ENCODE data around the gene C16orf74.

The C16orf74 gene

DNA sequence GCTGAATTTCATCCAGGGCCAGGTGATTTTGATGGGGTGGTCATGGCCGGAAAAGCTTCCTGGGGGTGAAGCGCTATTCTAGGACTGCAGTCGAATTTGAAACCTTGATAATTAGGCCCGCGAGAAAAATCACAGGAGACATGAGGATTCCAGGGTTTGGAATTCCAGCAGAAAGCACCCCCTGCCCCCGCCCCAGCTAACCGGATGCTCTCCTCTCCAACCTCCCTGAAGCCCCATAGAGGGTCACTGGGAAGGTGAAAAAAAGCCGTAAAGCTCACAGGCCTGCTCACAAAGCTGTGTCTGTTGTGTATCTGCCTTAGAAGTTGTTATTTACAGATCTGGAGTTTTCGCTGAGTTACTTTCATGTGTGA lies 61.0 kb downstream of the C16orf74 start:
- no peak for DNase-seq

DNA sequence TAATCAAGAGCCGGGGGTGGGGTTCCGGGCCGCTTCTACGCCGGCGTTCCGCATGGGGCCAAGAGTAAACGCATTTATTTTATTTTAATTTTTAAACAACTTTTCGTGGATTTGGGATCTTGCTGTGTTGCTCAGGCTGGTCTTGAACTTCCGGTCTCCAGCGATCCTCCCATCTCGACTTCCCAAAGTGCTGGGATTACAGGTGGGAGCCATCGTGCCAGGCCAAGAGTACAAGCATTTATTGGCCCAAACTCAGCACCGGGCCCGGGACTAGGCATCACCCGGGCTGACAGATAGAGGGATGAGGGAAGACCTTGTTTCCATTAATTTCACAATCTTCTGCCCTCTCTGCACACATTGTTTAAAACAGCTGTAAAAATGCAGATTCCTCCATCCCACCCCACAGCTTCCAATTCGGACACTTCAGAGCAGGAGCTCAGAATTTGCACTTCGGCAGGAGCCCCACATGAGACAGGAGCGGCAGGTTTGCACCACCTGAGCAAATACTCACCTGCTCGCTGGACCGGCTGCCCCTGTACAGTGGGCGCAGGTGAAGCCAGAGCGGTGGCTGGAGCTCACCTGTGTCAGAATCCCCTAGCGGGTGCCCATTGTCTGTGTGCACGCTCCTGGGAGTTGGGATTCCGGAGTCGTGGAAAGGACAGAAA lies 61.5 kb downstream of the C16orf74 start:
- DNase-seq: no peak

DNA sequence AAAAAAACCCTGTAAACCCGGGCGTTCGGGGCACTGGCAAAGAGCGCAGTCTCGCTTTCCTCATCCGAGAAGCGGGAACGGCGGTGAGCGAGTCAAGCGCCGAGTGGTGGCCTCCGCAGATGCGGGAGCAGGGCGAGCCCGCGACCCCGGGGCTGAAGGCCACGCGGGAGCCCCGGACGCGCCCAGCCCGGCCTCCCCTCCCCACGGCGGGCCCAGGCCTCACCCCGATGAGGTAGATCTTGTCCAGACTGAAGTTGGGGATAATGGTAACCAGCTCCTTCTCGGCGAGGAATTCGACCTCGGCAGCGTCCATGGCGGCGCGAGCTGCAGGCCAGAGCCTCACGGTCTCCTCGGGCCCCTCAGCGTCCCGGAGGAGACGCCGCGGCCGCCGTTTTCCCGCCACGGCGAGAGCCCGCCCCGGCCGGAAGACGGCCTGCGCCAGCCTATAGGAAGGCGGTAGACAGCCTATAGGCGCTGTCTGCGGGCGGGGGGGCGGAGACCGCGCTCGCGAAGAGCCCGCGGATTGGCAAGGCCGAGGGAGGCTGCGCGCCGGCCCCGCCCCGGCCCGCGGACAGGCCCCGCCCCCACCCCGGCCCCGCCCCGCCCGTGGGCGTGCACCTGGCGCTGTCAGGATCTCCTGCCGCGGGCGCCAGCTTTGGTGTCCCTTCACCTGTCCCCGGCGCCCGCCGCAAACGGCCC lies 62.2 kb downstream of the C16orf74 start, which contains the start of gene GINS2:
Gene GINS2 (minus strand): TSS at position 369 of the 699 bp plus-strand sequence. CDS start 56 bp downstream, at position 313.
- peak; percentile 88 for DNase-seq

DNA sequence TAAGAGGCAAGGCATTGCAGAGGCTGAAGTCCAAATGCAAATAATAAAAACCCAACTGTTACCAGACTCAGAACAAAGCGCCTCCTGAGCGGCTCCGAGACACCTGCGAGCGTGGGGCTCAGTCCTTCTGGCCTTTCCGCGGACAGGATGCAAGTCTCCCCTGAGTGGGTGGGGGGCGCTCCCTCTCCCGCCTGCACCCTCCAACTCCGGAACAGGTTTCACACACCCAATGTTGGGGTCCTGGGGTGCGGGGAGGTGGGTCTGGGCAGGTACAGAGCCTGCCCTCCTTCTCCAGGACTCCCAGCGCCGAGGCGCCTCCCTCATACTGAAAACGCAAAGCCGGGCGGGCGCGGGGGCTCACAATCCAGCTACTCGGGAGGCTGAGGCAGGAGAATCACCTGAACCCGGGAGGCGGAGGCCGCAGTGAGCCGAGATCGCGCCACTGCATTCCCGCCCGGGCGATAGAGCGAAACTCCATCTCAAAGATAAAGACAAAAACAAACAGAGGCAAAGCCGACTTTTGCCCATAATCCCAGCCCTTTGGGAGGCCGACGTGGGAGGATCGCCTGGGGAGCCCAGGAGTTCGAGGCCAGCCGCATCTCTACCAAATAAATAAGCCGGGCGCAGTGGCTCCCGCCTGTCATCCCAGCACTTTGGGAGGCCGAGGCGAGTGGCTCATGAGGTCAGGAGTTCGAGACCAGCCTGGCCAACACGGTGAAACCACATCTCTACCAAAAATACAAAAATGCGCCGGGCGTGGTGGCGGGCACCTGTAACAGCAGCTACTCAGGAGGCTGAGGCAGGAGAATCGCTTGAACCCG lies 63.0 kb downstream of the C16orf74 start:
- DNase-seq: no peak

GRCh38 chr16:85686912-85687591 lies 63.8 kb downstream of the C16orf74 start:
- no peak for DNase-seq

- DNase-seq: no peak
Observed at GRCh38 chr16:85685251-85685650, 65.6 kb downstream of the C16orf74 start.

DNA sequence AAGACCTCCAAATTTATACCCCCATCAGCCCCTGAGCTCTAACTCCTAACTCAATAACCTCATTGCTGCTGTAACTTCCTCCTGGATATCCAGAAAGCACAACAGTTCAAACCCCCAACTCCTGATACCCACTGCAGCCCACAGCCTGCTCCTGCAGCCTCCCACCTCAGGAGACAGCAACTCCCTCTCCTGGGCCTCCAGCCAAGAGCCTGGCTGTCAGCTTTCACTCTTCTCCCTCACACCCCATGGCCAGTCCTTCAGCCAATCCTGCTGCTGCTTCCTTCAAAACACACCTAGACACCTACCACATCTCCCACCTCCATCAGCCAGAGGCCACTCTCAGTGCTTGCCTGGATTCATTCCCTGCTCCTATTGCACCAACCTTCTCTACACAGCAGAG lies 67.5 kb downstream of the C16orf74 start:
- DNase-seq: peak; percentile 26

- DNase-seq: no peak
Observed at GRCh38 chr16:85682516-85682915, 68.4 kb downstream of the C16orf74 start.

- DNase-seq: no peak
Observed at GRCh38 chr16:85681255-85681654, 69.6 kb downstream of the C16orf74 start.

DNA sequence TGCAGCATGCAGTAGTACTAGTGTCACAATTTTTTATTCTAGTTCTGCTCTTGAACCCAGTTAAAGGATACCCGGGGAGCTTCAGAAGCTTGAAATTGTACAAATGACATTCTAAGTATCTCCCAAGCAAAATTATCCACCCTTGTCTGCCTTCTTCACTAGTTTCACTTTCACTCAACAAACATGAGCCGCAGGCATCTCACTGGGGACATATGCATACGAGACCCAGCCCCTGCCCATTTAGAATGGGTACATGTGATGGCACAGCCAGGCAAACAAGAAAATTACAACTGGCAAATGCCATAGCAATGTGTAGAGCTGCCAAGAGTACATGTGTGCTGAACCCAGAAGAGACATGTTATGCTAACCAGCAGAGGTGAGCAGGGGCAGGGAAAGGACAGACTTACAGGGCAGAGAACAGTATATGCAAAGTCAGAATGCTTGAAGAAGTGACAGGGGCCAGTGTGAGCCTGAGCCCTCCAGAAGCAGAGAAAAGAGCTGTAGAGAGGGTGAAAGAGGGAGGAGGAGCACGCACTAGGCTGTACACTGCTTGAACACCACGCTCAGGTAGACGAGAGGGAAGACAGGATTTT lies 70.4 kb downstream of the C16orf74 start:
- DNase-seq: no peak

DNA sequence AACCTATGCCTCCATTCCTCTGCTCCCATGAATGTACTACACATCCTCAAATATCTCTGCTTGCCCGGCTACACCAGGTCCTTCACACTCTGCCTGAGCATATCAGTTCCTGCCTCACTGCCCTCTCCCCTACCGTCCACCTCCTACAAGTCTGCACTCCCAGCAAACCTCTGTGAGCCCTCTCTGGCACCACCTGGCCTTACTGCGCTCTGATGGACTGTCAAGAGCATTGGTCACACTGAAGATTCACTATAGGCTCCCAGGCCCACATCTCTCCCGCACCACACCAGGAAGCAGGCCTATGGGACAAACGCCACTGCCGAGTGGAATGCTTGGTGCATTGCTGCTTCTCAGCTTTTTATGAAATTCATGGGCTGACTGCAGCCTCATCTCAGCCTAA lies 71.0 kb downstream of the C16orf74 start:
- no peak for DNase-seq

DNA sequence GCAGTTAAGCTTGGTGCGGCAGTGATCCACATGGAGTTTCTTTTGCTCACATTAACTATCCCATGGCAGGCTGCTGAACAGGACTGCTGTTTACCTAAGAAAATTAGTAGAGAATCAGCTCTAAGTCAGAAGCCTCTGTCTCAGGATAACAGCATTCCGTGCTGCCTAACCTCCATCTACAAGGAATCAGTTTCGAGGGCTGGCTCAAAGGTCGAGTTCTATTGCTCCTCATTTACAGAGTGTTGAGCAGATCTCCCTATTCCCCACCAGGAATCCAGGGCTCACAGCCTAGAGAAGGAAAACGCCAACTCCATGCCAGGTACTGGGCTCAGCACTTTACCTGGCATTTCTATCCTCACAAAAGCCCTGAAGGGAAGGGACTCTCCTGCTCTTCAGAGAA lies 72.1 kb downstream of the C16orf74 start:
- no peak for DNase-seq

GRCh38 chr16:85678016-85678415 lies 72.9 kb downstream of the C16orf74 start:
- DNase-seq: no peak

GRCh38 chr16:85677383-85677967 lies 73.4 kb downstream of the C16orf74 start:
- DNase-seq: no peak

DNA sequence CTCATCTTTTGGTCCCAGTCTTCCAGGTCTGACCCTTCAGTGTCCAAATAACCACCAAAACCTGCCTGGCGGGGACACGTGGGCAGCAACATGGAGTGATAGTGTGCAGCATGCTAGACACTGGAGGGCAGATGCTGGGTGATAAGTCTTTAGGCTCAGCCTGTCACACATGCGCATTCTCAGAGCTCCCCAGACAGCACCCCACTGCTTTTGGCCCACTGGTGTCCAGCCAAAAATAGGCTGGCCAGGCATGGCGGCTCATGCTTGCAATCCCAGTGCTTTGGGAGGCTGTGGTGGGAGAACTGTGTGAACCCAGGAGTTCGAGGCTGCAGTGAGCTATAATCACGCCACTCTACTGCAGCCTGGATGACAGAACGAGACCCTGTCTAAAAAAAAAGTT lies 74.4 kb downstream of the C16orf74 start:
- no peak for DNase-seq

- peak; percentile 50 for DNase-seq
Observed at GRCh38 chr16:85675251-85675874, 75.5 kb downstream of the C16orf74 start.

DNA sequence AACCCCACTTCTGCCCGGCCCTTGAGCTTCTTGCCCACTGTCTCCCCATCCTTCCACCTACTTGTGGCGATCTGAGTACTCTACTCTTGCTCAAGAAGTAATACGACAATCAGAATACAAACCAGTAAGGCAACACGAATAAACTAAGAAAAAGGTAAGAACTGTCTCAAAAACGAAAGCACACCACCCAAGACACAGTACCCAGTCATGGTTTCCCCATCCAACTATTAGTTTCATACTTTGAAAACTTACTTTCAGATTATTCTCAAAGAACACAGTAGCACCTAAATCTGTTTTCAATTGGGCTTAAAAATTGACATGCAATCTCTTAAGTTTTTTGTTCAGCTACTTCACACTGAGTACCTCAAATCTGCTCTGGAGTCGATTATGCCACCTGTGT lies 76.1 kb downstream of the C16orf74 start:
- no peak for DNase-seq

DNA sequence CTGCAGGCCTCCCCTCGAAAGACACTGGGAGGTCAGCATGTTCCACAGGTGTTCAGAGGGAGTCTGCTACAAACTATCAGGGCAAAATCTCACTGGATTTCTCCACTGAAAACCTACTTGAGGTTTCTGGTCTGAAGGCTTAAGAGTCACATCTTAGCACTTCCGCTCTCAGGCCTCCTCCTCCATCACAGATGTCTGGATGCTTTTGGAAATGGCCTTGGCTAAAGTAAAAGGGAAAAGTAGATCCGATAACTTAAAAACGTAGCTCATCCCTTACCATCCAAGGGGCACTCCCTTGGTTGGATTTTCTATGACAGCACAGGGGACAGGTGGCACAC lies 76.5 kb downstream of the C16orf74 start:
- DNase-seq: no peak

DNA sequence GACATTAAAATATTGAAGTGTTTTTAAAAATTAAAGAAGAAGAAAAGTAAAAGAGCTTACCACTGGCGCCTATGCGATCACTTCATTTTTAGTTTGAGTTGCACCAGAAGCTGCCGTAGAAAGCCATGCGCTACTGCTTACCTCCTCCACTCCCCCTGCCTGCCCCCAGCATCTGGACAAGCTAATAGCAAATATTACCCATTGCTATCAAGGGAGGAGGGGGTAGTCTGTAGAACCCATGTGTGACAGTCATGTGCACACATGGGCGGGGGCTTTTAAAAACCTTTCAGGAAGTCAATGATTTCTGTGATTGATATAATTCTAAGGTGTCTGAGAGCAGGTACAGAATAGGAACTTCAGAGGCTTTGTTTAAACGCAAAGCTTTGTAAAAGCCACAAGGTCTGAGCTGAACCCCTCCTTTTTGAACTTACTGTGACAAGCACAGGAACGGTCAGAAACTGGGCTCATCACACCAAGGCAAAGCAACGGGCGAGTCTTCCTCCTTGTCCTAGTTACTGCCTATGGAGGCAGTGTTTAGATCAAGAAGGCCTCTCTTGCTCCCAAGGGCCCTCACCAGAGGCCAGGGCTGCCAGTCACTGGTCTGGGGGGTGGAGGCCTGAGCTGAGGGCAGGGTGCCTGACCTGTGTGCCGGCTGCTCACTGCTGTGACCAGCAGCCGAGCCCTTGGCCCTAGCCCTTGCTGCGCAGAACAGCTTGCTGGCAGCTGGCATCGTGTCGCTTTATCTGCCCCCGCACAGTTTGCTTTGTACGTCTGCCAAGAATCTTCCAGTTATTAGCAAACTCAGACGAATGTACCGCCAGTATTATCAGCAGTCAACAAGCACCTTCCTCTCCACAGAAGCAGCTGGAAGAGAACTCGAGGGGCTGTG lies 77.1 kb downstream of the C16orf74 start:
- DNase-seq: peak; percentile 91

DNA sequence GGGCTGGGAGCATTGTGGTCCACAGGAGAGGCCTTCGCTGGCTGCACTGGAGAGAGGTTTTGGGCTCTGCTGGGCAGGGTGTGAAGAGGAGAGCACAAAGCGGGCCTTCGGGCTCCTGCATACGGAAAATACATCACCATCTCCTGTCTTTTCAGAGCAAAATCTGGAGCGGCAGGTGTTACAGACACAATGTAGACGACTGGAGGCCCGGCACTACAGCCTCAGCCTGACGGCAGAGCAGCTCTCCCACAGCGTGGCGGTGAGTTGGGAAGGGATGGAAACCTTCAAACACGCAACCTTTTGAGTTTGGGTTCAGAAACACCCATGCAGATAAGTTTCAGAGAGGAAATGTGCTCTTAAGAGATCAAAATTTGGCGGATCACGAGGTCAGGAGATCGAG lies 80.1 kb downstream of the C16orf74 start:
- no peak for DNase-seq
